SK-N-SH treated with all-trans-retinoic acid at 6 μM for 48 hours (cell line): ENCODE data around the gene EVPL.

Experiments
- ATAC-seq: fragments of 200-7000 bp; cut with Tn5 transposase; 3 replicates; pipeline ENCODE4 v1.9.1; 2020; ENCODE audit warnings: mild to moderate bottlenecking, moderate library complexity
- ARNTL ChIP-seq: fragments of 450-650 bp; formaldehyde crosslinking; IDR thresholded peaks from 2 replicates; pipeline ENCODE4 v1.5.0; 2020; ENCODE audit warnings: low read depth, mild to moderate bottlenecking, moderate library complexity, borderline replicate concordance
- BACH2 ChIP-seq: fragments of 250-450 bp; sonication (Bioruptor Pico); IDR thresholded peaks from 2 replicates; pipeline ENCODE4 v1.9.0; 2021; ENCODE audit warnings: mild to moderate bottlenecking, borderline replicate concordance
- CREB5 ChIP-seq: fragments of 250-450 bp; sonication (Bioruptor Pico); IDR thresholded peaks from 2 replicates; pipeline ENCODE4 v1.5.1; 2020; ENCODE audit warnings: low read depth, mild to moderate bottlenecking, moderate library complexity
- CSDC2 ChIP-seq: fragments of 250-450 bp; sonication (Bioruptor Pico); IDR thresholded peaks from 2 replicates; pipeline ENCODE4 v1.5.0; 2020; ENCODE audit warnings: mild to moderate bottlenecking, moderate library complexity
- CSRNP3 ChIP-seq: fragments of 250-450 bp; sonication (Bioruptor Pico); IDR thresholded peaks from 2 replicates; pipeline ENCODE4 v1.5.1; 2021; ENCODE audit warnings: mild to moderate bottlenecking, moderate library complexity
- ESRRG ChIP-seq: fragments of 250-450 bp; sonication (Bioruptor Pico); IDR thresholded peaks from 2 replicates; pipeline ENCODE4 v1.6.1; 2021; ENCODE audit warnings: mild to moderate bottlenecking
- GLIS3 ChIP-seq: fragments of 250-450 bp; sonication (Bioruptor Pico); IDR thresholded peaks from 2 replicates; pipeline ENCODE4 v1.5.0; 2020; ENCODE audit warnings: mild to moderate bottlenecking, moderate library complexity
- OSR1 ChIP-seq: fragments of 250-450 bp; sonication (Bioruptor Pico); IDR thresholded peaks from 2 replicates; pipeline ENCODE4 v1.8.0; 2022; ENCODE audit warnings: moderate library complexity, mild to moderate bottlenecking, inconsistent platforms
- PATZ1 ChIP-seq: fragments of 250-450 bp; sonication (Bioruptor Pico); IDR thresholded peaks from 2 replicates; pipeline ENCODE4 v1.8.0; 2020; ENCODE audit warnings: mild to moderate bottlenecking, moderate library complexity, borderline replicate concordance
- POU6F1 ChIP-seq: fragments of 250-450 bp; sonication (Bioruptor Pico); IDR thresholded peaks from 2 replicates; pipeline ENCODE4 v1.8.0; 2021; ENCODE audit warnings: low read depth, mild to moderate bottlenecking, moderate library complexity, borderline replicate concordance
- PPARA ChIP-seq: fragments of 250-450 bp; sonication (Bioruptor Pico); IDR thresholded peaks from 2 replicates; pipeline ENCODE4 v1.5.0; 2020; ENCODE audit warnings: mild to moderate bottlenecking, borderline replicate concordance
- RARB ChIP-seq: fragments of 250-450 bp; sonication (Bioruptor Pico); IDR thresholded peaks from 2 replicates; pipeline ENCODE4 v1.8.0; 2021; ENCODE audit warnings: mild to moderate bottlenecking, moderate library complexity
- SNAI2 ChIP-seq: fragments of 250-450 bp; sonication (Bioruptor Pico); IDR thresholded peaks from 2 replicates; pipeline ENCODE4 v1.5.0; 2020; ENCODE audit warnings: mild to moderate bottlenecking, moderate library complexity
- TCF4 ChIP-seq: fragments of 250-450 bp; sonication (Bioruptor Pico); IDR thresholded peaks from 2 replicates; pipeline ENCODE4 v1.8.0; 2021; ENCODE audit warnings: mild to moderate bottlenecking, moderate library complexity, borderline replicate concordance
- TOX ChIP-seq: fragments of 250-450 bp; sonication (Bioruptor Pico); IDR thresholded peaks from 2 replicates; pipeline ENCODE4 v1.8.0; 2021; ENCODE audit warnings: mild to moderate bottlenecking, moderate library complexity, borderline replicate concordance
- TSHZ2 ChIP-seq: fragments of 250-450 bp; sonication (Bioruptor Pico); IDR thresholded peaks from 2 replicates; pipeline ENCODE4 v1.5.0; 2020; ENCODE audit warnings: mild to moderate bottlenecking, moderate library complexity
- ZFP3 ChIP-seq: fragments of 250-450 bp; sonication (Bioruptor Pico); IDR thresholded peaks from 2 replicates; pipeline ENCODE4 v1.5.0; 2020; ENCODE audit warnings: mild to moderate bottlenecking, moderate library complexity
- ZFP30 ChIP-seq: fragments of 450-650 bp; formaldehyde crosslinking; IDR thresholded peaks from 2 replicates; pipeline ENCODE4 v1.5.0; 2022; ENCODE audit warnings: mild to moderate bottlenecking, moderate library complexity
- ZNF565 ChIP-seq: fragments of 450-650 bp; formaldehyde crosslinking; conservative IDR thresholded peaks from 2 replicates; pipeline ENCODE4 v1.5.0; 2020; ENCODE audit warnings: low read depth, mild to moderate bottlenecking, moderate library complexity
- ZNF70 ChIP-seq: fragments of 450-650 bp; formaldehyde crosslinking; IDR thresholded peaks from 2 replicates; pipeline ENCODE4 v1.5.0; 2020; ENCODE audit warnings: mild to moderate bottlenecking, moderate library complexity
- ZNF8 ChIP-seq: fragments of 450-650 bp; formaldehyde crosslinking; IDR thresholded peaks from 2 replicates; pipeline ENCODE4 v1.5.0; 2020; ENCODE audit warnings: mild to moderate bottlenecking, moderate library complexity

Gene EVPL

GRCh38 chr17:76017481-76018339 lies 9.4 kb downstream of the EVPL start:
- TF ChIP-seq ZNF8 (no peak), ARNTL (CRISPR knock-in tag) (no peak), SNAI2 (CRISPR knock-in tag) (no peak), TSHZ2 (CRISPR knock-in tag) (no peak), ZFP30 (CRISPR knock-in tag) (no peak), TOX (no peak), OSR1 (CRISPR knock-in tag) (no peak), CSDC2 (CRISPR knock-in tag) (no peak), ZFP3 (CRISPR knock-in tag) (no peak), CSRNP3 (CRISPR knock-in tag) (no peak), PATZ1 (CRISPR knock-in tag) (no peak), POU6F1 (CRISPR knock-in tag) (no peak), ZNF70 (CRISPR knock-in tag) (no peak)
- ATAC-seq = no peak

GRCh38 chr17:76014925-76015261 lies 12.2 kb downstream of the EVPL start:
- peak; percentile 47 for ATAC-seq
- TF ChIP-seq TSHZ2 (CRISPR knock-in tag) = no peak
- TF ChIP-seq TOX = no peak
- no peak for TF ChIP-seq PPARA (CRISPR knock-in tag)
- no peak for TF ChIP-seq SNAI2 (CRISPR knock-in tag)
- no peak for TF ChIP-seq TCF4 (CRISPR knock-in tag)
- no peak for TF ChIP-seq OSR1 (CRISPR knock-in tag)
- TF ChIP-seq ZNF70 (CRISPR knock-in tag) = no peak
- no peak for TF ChIP-seq ZNF565 (CRISPR knock-in tag)
- TF ChIP-seq ESRRG (CRISPR knock-in tag) = no peak
- TF ChIP-seq ZFP30 (CRISPR knock-in tag) = no peak
- no peak for TF ChIP-seq ZNF8
- TF ChIP-seq ZFP3 (CRISPR knock-in tag) = no peak
- no peak for TF ChIP-seq GLIS3 (CRISPR knock-in tag)
- no peak for TF ChIP-seq PATZ1 (CRISPR knock-in tag)
- no peak for TF ChIP-seq CSDC2 (CRISPR knock-in tag)
- TF ChIP-seq BACH2 = no peak
- no peak for TF ChIP-seq ARNTL (CRISPR knock-in tag)
- TF ChIP-seq CREB5 (CRISPR knock-in tag) = no peak
- TF ChIP-seq RARB = no peak
